Activated naive CD8-positive, alpha-beta T cell treated with anti-CD3 and anti-CD28 coated beads, Interleukin-2, amount 50 U/mL, for 16 hours (primary cell): Measurements from ENCODE around the gene UGGT2.
A peak's percentile ranks its signal among the peaks of the same experiment; 100 is the strongest.
"Not testable (repeated sequence)": the region's sequence is repeated elsewhere in the genome, so short reads cannot be mapped to it uniquely, and the experiment has no call there.

Experiments
- DNase-seq: peaks from one replicate; pipeline ENCODE4 v3.0.0-alpha.2; 2020; ENCODE audit warnings: low read depth, low spot score

The UGGT2 gene

DNA sequence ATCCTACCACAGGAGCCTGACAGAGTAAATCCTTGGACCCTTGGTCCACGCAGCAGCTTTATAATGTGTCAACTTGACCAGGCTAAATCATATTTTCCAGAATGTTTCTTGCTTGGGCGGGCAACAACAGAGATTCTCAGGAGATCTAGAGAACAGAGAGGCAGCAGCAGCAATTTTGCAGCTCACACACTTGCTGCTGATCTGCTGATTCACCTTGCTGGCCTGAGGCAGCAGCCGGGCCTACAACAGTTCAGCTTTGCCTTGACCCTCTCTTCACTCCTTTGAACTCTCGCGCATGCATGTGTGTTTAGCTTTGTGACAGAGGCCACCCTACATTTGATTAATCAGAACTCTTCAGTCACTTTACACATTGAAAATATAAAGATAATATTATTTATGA, 159.3 kb downstream of the UGGT2 start:
- DNase-seq, result no peak

DNA sequence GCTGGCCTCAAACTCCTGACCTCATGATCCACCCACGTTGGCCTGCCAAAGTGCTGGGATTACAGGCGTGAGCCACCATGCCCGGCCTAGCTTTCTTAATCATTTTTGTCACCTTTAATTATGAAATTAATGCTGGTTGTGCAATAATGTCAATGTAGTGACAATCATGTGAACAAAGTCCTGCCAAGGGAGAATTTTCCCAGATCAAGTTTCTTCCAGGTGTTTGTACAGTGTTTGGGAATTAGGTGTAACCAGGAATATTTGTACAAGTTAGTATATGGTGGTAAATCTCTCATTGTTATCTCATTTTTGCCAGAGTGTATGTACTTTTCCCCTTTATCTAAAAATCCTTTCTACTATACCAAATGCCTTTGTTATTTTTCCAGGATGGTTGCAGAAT, 171.1 kb downstream of the UGGT2 start:
- no peak for DNase-seq

- no peak for DNase-seq
Measured at GRCh38 chr13:95880331-95880730, 172.9 kb downstream of the UGGT2 start.

DNA sequence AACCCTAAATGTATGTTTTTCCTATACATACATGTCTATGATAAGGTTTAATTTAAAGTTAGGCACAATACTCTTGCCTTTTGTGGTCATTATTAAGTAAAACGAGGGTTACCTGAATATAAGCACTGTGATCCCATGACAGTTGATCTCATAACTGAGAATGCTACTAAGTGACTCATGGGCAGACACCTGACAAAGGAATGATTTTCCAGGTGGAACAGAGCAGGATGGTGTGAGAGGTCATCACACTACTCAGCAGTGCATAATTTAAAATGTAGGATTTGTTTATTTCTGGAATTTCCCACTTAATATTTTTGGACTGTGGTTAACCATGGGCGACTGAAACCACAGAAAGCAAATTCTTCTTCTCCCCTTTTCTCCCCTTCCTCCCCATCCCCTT, 178.9 kb downstream of the UGGT2 start:
- no peak for DNase-seq

DNA sequence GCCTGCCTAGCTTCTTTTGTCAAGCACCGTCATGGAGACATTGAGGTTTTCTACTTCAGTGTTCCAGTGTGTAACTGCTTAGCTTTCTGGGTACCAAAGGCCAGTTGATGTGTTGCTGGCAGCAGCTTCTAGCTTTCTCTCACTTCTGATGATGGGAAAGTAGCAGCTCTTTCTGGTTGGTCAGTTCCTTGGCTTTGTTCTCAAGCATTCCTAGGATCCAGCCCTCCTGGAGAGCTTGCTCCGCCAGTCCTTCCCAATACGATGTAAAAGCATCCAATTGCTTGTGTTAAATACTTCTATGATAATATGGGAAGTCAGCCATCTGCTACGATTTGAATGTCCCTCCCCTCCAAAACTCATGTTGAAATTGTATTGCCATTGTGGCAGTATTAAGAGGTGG, 182.8 kb downstream of the UGGT2 start:
- DNase-seq, result no peak

DNA sequence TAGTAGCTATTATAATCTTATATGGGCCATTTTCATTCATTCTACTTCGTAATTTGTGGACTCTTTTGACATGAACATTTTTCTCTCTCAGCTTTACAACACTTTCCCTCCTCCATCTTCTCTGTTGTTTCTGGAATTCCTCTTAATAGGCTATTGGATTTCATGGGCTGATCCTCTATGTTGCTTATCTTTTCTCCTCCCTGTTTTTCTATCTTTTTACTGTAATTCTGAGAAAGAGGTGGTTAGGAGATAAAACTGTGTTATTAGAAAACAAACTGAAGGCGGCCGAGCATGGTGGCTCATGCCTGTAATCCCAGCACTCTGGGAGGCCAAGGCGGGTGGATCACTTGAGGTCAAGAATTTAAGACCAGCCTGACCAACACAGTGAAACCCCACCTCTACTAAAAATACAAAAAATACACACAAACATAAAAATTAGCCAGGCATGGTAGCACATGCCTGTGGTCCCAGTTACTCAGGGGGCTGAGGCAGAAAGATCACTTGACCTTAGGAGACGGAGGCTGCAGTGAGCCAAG, 188.1 kb downstream of the UGGT2 start:
- no peak for DNase-seq

GRCh38 chr13:95862408-95862807, 190.8 kb downstream of the UGGT2 start:
- DNase-seq, result no peak

DNA sequence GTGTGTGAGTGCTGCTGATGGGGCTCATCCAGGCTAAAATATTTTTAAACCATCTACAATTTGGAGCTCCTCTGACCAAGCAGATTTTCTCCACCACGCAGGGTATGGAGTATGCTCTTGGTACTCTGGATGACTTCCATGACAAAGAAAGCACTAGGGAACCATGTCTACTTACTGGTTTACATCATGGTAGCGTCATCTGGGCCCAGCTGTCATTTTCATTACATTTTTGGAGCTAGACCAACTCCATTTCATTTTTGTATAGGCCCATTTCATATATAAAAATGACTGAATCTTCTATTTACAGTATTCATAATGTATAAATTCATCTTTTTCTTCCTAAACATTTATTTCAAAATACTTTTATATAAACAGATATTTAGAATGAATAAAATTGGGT, 191.9 kb downstream of the UGGT2 start:
- DNase-seq, result no peak

DNA sequence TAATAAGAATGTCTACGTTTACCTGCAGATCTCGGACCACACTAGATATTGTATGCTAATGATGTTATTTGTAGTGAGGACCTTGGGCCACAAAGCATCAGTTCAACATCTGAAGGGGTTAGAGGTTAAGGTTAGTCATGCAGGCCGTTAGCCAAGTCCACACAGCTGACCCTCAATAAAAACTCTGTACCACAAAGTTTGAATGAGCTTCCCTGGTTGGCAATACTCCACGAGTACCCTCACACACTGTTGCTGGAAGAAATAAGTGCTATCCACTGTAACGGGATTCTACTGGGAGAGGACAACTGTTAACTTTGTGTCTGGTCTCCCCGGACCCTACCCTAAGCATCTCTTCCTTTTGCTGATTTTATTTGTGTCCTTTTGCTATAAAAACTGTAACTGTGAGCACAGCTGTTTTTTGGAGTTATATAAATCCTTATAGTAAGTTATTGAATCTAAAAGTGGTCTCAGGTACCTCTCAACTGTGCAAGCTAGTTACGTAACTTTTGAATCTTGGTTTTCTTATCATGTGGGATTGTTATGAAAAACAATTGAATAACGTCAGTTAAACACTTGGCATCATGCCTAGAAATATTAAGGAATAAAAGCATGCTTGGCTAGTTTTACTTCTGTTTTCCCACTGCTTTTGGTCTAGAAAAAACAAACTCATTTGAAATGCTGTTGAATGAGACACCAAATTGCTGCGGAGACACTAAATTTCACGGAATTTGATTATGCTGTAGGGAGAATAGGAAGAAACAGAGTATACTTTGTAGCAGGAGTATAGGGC, 194.7 kb downstream of the UGGT2 start:
- no peak for DNase-seq

DNA sequence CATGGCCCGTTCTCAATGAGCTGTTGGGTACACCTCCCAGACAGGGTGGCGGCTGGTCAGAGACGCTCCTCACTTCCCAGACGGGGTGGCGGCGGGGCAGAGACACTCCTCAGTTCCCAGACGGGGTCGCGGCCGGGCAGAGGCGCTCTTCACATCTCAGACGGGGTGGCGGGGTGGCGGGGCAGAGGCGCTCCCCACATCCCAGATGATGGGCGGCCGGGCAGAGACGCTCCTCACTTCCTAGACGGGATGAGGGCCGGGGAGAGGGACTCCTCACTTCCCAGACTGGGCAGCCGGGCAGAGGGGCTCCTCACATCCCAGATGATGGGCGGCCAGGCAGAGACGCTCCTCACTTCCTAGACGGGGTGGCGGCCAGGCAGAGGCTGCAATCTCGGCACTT, 207.5 kb downstream of the UGGT2 start:
- DNase-seq, result not testable (repeated sequence)

DNA sequence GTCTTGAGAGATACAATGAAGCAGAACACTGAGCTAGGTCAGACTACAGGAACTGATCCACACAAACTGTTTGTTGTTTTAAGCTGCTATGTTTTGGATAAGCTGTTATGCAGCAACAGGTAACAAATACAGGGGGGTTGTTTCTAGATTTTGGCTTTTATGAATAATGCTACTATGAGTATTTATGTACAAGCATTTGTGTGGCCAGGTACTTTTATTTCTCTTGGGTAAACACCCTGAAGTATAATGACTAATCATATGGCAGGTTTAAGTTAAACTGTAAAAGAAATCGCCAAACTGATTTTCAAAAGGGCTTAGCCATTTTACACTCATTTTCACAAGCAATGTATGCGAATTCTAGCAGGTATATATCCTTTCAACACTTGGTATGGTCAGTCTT, 210.3 kb downstream of the UGGT2 start:
- no peak for DNase-seq

GRCh38 chr13:95841894-95842293, 211.3 kb downstream of the UGGT2 start:
- no peak for DNase-seq

- DNase-seq, result peak; percentile 32
Measured at GRCh38 chr13:95834134-95834765, 219.0 kb downstream of the UGGT2 start.

- no peak for DNase-seq
Measured at GRCh38 chr13:95833719-95834118, 219.5 kb downstream of the UGGT2 start.

- DNase-seq, result no peak
Measured at GRCh38 chr13:95833126-95833525, 220.1 kb downstream of the UGGT2 start.

GRCh38 chr13:95822303-95822702, 230.9 kb downstream of the UGGT2 start:
- DNase-seq, result no peak

DNA sequence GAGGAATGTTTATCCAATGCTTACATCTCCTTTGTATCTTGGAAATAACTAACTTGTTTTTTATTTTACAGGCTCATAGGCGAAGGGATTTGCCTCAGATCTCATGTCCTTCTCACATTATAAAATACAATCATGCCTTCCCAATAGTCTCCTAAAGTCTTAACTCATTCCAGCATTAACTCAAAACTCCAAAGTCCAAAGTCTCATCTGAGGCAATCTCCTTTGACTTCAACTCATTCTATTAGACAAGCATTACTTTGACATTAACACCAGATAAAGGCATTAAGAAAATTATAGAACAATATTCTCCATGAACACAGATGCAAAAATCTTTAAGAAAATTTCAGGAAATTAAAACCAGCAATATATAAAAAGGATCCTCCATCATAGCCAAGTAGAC, 238.7 kb downstream of the UGGT2 start:
- no peak for DNase-seq

DNA sequence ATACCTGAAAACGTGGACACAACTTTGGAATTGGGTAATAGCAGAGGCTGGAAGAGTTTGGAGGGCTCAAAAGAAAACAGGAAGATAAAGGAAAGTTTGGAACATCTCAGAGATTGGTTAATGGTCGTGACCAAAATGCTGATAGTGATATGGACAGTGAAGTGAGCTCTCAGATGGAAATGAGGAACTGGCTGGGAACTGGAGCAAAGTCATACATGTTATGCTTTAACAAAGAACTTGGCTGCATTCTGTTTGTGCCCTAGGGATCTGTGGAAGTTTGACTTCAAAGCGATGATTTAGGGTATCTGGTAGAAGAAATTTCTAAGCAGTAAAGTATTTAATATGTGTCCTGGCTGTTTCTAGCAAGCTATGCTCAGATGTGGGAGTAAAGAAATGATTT, 240.1 kb downstream of the UGGT2 start:
- DNase-seq, result no peak

DNA sequence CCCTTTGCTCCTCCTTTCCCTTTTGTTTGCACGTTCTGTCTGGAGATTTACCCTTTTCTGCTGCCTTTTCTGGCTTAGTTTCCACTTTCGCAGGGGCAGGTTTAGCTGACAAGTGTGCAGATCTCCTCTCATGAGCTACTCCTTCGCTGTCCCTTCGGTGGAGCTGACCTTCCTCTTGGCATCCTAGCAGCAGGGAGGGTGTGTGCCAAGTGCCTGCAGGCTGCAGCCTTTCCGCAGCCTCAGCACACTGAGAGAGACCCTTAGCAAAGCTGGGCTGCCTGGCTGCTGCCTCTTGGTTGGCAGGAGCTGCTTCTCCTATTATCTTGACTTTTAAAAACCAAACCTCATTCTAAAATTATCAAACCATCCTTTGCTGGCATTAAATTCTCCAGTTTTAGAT, 243.8 kb downstream of the UGGT2 start:
- no peak for DNase-seq

DNA sequence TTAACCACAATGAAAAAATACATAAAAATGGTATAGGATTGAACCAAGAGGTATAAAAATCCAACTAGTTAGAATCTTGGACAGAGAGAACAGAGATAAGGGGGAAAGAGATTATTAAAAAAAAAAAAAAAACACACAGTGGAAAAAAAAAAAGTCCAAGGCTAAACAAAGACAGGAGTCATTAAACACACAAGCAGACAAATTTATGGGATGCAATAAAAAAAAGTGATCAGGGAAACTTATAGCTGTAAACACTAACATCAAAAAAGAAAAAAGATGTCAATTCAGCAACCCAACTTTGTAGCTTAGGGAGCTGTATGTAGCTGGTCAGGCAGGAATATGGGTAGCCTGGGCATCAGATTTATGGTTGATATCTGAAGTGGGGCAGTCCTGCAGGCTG, 247.3 kb downstream of the UGGT2 start:
- DNase-seq, result no peak

DNA sequence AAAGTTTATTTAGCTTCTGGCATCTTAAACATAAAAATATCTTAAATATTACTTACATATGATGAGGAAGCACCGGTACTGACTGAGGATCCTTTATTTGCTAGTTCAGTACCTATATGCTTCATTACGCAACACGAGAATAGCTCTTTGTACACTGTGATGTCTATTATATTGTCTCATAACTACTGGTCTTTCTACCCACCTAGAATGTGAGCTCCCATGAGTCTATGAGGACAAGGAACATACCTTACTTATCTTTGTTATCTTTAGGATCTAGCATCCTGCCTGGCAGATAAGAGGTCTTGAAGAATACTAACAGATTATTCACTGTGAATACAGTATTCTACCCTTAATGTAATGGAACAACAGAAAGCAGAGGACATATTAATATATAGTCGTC, 251.4 kb downstream of the UGGT2 start:
- DNase-seq, result no peak

DNA sequence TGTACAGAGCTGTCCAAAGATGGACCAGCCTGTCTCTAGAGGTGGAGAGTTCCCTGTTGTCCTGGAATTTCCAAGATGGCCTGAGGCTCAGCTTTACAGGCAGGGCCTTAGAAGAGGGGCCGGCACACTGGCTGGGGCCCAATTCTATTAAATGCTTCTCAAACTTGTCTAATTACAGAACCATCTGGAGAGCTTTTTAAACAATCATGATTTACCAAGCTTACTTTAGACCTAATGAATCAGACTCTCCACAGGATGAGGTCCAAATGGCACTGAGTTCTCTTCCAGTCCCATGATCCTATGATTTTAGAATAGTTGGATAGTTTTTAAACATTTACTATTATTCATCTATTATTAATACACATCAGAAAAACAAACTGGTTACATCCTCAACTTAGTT, 252.8 kb downstream of the UGGT2 start:
- DNase-seq, result no peak

- DNase-seq, result no peak
Measured at GRCh38 chr13:95797016-95797415, 256.2 kb downstream of the UGGT2 start.
